ENCODE measurements around the gene REC114. TPM values are rescaled to one million over a fixed set of nuclear protein-coding genes. Genes with fewer than 3 reads are reported as not detected.

The REC114 gene
- total RNA-seq, 1 experiment from 2014 or later, result not detected

DNA sequence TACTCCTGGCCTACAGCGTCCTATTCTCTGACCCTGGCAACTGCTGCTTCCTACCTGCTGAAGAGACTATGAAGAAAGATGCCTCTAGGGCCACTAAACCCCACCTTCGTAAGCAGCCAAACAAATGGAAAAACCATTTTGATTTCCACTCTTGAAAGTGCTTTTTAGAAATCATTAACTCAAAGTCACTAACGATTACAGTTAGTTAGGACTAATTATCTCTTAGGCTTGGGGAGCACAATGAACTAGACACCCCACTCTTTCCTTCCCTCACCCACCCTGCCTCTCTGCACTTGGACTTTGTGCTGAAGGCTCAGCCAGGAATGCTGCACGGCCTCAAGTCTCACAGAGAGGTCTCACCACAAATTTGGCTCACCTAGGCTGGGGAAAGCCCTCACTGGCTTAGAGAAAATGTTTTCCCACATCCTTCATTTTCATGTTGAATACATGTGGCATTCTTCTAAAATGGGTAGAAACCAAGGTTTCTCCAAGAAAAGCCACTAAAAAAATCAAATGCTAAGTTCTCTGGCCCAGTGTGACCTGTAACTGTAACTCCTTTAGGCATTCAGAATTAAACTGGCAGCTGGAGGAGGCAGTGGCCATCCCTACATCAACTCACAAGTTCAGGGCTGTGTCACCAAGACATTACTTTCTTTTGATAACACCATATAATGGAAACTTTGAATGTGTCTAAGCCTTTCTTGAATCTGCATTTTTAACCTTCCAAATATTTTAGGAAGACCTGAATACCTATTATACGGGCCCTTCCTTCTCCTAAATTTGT is 143.1 kb downstream of the REC114 start:
- intact Hi-C loops (cut with micrococcal nuclease), result no loop called here
- ChIA-PET POLR2A (no interaction called here), CTCF (no interaction called here), RAD21 (ENCODE audit: low non-redundant PET in 1 of 2, low total read pairs in 2 of 2, uncharacterized antibody in 2 of 2, unreplicated experiment in 2 of 2) (no interaction called here)
- Histone ChIP-seq H3K4me1 (ENCODE audit: control insufficient read depth in 1 of 2, insufficient read depth in 2 of 2, low read length in 2 of 2) (no peaks in the 10 kb centered on the region), H3K9ac (ENCODE audit: low read length) (no peak overlapping the region), H3K27me3 (ENCODE audit: insufficient read depth, low read length) (no peaks in the 10 kb centered on the region), H3K36me3 (ENCODE audit: control insufficient read depth in 1 of 2, insufficient read depth in 2 of 2, low read length in 2 of 2) (peaks cover 22 to 31% of the 10 kb centered on the region in 2 experiments), H3K27ac (ENCODE audit: low read depth, low read length) (no peak overlapping the region), H4K20me1 (ENCODE audit: insufficient read depth) (no peaks in the 10 kb centered on the region), H3K9me2 (ENCODE audit: insufficient read depth) (no peaks in the 10 kb centered on the region), H3K4me2 (ENCODE audit: low read length) (no peak overlapping the region), H2AFZ (ENCODE audit: low read depth, low read length, poor library complexity, severe bottlenecking) (no peak overlapping the region), H3K4me3 (replicated peaks in 1 of 2; ENCODE audit: low read depth in 1 of 2, low read length in 2 of 2) (no peak overlapping the region), H3K79me2 (ENCODE audit: insufficient read depth, low read length) (no peaks in the 10 kb centered on the region; the same call in 1 of the 2 replicates), H3K9me3 (ENCODE audit: control insufficient read depth in 1 of 2, insufficient read depth in 1 of 2, low read depth in 1 of 2, low read length in 2 of 2) (no peaks in the 10 kb centered on the region)
- ATAC-seq (no peak), DNase-seq (ENCODE audit: low read depth, low spot score) (no peak)
- TF ChIP-seq JUND (IDR thresholded peaks at IDR 0.05) (no peak), YY1 (IDR thresholded peaks at IDR 0.05; ENCODE audit: extremely low read depth, insufficient replicate concordance, low read depth, low read length) (no peak), FOSL1 (IDR thresholded peaks at IDR 0.05; ENCODE audit: low read depth) (no peak), SIN3A (IDR thresholded peaks at IDR 0.05; ENCODE audit: low read depth) (no peak), EGR1 (IDR thresholded peaks at IDR 0.05; ENCODE audit: low read depth) (no peak), ZNF274 (IDR thresholded peaks at IDR 0.05; ENCODE audit: low read depth, low read length) (no peak), POLR2A (IDR thresholded peaks at IDR 0.05; ENCODE audit: borderline replicate concordance, extremely low read depth, insufficient read depth, insufficient read length) (no peak), SRF (IDR thresholded peaks at IDR 0.05; ENCODE audit: low read depth) (no peak), RAD21 (IDR thresholded peaks at IDR 0.05; ENCODE audit: low read depth) (no peak)
- TF ChIP-seq, protein P1, sequence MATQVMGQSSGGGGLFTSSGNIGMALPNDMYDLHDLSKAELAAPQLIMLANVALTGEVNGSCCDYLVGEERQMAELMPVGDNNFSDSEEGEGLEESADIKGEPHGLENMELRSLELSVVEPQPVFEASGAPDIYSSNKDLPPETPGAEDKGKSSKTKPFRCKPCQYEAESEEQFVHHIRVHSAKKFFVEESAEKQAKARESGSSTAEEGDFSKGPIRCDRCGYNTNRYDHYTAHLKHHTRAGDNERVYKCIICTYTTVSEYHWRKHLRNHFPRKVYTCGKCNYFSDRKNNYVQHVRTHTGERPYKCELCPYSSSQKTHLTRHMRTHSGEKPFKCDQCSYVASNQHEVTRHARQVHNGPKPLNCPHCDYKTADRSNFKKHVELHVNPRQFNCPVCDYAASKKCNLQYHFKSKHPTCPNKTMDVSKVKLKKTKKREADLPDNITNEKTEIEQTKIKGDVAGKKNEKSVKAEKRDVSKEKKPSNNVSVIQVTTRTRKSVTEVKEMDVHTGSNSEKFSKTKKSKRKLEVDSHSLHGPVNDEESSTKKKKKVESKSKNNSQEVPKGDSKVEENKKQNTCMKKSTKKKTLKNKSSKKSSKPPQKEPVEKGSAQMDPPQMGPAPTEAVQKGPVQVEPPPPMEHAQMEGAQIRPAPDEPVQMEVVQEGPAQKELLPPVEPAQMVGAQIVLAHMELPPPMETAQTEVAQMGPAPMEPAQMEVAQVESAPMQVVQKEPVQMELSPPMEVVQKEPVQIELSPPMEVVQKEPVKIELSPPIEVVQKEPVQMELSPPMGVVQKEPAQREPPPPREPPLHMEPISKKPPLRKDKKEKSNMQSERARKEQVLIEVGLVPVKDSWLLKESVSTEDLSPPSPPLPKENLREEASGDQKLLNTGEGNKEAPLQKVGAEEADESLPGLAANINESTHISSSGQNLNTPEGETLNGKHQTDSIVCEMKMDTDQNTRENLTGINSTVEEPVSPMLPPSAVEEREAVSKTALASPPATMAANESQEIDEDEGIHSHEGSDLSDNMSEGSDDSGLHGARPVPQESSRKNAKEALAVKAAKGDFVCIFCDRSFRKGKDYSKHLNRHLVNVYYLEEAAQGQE (IDR thresholded peaks at IDR 0.05; ENCODE audit: low read depth), result no peak
- TF ChIP-seq, protein P2, sequence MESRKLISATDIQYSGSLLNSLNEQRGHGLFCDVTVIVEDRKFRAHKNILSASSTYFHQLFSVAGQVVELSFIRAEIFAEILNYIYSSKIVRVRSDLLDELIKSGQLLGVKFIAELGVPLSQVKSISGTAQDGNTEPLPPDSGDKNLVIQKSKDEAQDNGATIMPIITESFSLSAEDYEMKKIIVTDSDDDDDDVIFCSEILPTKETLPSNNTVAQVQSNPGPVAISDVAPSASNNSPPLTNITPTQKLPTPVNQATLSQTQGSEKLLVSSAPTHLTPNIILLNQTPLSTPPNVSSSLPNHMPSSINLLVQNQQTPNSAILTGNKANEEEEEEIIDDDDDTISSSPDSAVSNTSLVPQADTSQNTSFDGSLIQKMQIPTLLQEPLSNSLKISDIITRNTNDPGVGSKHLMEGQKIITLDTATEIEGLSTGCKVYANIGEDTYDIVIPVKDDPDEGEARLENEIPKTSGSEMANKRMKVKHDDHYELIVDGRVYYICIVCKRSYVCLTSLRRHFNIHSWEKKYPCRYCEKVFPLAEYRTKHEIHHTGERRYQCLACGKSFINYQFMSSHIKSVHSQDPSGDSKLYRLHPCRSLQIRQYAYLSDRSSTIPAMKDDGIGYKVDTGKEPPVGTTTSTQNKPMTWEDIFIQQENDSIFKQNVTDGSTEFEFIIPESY (IDR thresholded peaks at IDR 0.05; ENCODE audit: extremely low read depth, insufficient replicate concordance, low read length), result no peak
- TF ChIP-seq, protein P3, sequence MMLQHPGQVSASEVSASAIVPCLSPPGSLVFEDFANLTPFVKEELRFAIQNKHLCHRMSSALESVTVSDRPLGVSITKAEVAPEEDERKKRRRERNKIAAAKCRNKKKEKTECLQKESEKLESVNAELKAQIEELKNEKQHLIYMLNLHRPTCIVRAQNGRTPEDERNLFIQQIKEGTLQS (IDR thresholded peaks at IDR 0.05), result no peak
- no TSS peak for BruUV-seq (replicated peaks)
